Epithelial cell of alveolus of lung (primary cell): ENCODE measurements around the gene GLMN. TPM values are rescaled to one million over a fixed set of nuclear protein-coding genes. Genes with fewer than 3 reads are reported as not detected.

Experiments
- total RNA-seq: library from RNA; depleted of rRNA; stranded (reverse); fragments of >200 nt; gene quantifications from 2 replicates; pipeline ENCODE4 v1.2.1, GENCODE V29; 2015

Gene GLMN
- total RNA-seq = 8.3 and 9.0 TPM in 2 replicates

GRCh38 chr1:92298573-92299476 lies at the start of gene GLMN, which contains the start of gene RPAP2:
Gene GLMN, minus strand, starts transcription at chr1:92298987. Its CDS starts 988 bp downstream, at chr1:92297999.
Gene RPAP2, plus strand, starts transcription at chr1:92299059. Its CDS starts 15 bp downstream, at chr1:92299074.

GRCh38 chr1:92217721-92218120 lies 81.1 kb downstream of the GLMN start, which contains the start of gene C1orf146:
Gene C1orf146, plus strand, starts transcription at chr1:92217915. Its CDS starts 13,506 bp downstream, at chr1:92231421.

Other genes starting within 250 kb of the GLMN start
- gene SETSIP, start 223.6 kb downstream of the GLMN start, total RNA-seq = 0.26 TPM in 1 of 2 replicates, not detected in the other
- gene BTBD8, start 218.6 kb downstream of the GLMN start, total RNA-seq = 3.9 and 4.9 TPM in 2 replicates
- gene C1orf146, start 81.1 kb downstream of the GLMN start, total RNA-seq = not detected in 2 replicates
- gene RPAP2, start 72 bp upstream of the GLMN start, total RNA-seq = 3.7 and 10.3 TPM in 2 replicates
- gene GFI1, start 187.9 kb upstream of the GLMN start, total RNA-seq = 0.52 TPM in 1 of 2 replicates, not detected in the other